Head of caudate nucleus (tissue), 42 donors: ENCODE results near the gene APOL5.
"Not testable (repeated sequence)": the region's sequence is repeated elsewhere in the genome, so short reads cannot be mapped to it uniquely, and the experiment has no call there.

Source experiments
- DNase-seq, 42 donors: peaks; one replicate each; pipeline versions ENCODE4 v3.0.0 to v3.0.0-alpha.2; 2020 to 2021; ENCODE audit warnings: mixed read lengths in 7 of 42
- intact Hi-C: fragments of 100-400 bp; cut with DNase I; formaldehyde crosslinking; loops from one replicate; pipeline ENCODE4 v1.15.0; 2022

Gene APOL5

DNA sequence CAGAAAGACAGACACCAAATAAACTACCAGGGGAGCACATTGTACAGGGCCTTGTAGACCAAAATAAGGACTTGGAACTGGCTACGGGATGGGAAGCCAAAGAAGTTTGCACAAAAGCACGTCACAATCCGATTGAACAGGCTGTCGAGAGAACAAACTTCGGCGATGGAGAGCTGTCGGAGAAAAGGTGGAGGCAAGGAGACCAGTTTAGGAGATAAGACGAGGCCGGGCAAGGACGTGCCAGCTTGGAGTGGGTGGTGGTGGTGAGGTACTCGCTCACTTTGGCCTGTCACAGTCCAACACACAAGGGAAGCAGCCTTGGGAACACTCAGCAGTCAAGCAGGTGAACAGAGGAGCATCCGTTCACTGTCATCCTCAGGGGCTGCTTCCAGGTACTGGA, 19.0 kb downstream of the APOL5 start:
- no peak for DNase-seq
- intact Hi-C loops, result no loop called here

DNA sequence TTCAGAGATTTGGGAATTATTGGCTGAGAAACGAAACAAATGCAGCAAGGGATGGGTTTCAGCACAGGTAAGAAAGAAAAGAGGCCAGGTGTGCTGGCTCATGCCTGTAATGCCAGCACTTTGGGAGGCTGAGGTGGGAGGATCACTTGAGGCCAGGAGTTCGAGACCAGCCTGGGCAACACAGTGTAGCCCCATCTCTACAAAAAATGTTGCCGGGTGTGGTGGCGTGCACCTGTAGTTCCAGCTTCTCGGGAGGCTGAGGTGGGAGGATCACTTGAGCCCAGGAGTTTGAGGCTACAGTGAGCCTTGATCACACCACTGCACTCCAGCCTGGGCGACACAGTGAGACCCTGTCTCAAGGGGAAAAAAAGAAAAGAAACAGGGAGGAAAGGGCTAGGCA, 20.2 kb downstream of the APOL5 start:
- intact Hi-C loops, DNase-seq: not testable (repeated sequence)

DNA sequence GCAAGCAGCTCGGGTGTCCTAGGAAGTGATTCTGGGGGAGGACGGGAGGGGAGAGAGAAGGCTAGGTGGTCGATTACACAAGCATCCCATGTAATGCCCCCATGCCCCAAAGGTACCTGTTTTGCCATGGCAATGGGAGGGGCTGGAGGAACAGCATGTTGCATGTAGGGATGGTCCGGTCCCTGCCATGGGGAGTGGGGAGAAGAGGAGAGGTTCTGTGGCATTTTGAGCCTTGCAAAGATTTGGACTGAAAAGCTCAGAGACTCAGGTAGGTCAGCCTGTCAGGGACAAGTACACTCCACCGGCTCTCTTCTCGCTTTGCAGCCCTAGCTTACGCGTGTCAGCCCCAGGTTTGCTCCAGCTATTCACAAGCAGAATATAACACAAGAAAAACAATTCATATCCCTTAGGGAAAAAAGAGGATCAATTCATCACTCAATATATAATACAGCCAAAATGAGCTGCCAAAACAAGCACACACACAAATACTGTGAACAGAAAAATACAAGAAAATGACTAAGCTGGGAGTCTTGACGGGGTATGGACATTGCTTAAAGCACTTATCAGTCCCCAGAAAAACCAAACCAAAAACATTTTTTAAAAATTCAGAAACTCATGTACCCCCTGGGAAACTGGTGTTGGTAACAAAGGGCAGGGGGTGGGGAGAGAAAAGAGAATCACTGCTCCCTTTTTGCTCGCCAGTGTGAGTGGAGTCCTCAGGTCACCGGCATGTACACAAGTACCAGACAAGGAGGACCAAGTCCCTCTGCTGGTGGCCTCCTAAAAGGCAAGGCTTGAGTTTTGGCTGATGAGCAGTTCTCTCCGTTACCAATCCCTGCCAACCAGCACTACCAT, 21.6 kb downstream of the APOL5 start:
- DNase-seq, result no peak
- intact Hi-C loops, result no loop called here

DNA sequence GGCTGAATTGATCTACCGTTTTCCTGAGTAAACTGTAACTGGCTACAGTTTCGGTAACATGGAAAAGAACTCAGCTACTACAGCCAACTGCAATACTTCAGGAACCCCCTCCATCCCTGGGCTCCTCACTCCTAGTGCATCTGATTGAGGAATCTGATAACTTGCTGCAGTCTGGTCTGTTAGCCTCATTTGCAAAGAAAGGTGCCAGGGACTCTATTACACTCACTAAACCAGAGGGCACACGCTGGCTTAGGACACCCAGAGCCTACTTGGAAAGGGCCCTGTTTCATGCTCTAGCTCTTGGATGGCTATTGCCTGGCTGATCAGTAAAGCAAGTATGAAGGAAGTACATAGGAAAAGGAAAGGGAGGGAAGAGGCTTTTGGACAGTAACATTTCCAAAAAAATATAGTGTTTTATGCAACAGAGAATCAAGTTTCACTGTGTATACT, 22.3 kb downstream of the APOL5 start:
- intact Hi-C loops, result no loop called here
- no peak for DNase-seq

DNA sequence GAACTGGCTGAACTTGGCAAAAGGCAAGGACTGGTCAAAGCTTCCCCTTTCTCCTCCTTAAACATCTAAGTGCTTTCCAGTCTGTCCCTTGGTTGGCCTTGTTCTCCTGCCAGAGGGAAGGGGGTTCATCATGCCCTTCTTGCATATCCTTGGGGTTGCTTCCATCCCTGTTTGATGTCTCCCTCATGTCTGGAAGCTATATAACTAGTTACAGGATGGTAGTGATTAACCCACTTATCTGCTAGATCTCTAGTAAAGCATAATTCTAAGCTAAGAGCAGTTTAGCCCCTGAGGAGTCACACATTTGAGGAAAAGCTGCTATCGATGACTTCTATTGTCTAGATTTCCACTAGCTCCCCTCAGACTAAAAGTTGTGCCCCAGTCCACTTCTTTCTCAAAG, 22.9 kb downstream of the APOL5 start:
- intact Hi-C loops, result no loop called here
- DNase-seq, result no peak

DNA sequence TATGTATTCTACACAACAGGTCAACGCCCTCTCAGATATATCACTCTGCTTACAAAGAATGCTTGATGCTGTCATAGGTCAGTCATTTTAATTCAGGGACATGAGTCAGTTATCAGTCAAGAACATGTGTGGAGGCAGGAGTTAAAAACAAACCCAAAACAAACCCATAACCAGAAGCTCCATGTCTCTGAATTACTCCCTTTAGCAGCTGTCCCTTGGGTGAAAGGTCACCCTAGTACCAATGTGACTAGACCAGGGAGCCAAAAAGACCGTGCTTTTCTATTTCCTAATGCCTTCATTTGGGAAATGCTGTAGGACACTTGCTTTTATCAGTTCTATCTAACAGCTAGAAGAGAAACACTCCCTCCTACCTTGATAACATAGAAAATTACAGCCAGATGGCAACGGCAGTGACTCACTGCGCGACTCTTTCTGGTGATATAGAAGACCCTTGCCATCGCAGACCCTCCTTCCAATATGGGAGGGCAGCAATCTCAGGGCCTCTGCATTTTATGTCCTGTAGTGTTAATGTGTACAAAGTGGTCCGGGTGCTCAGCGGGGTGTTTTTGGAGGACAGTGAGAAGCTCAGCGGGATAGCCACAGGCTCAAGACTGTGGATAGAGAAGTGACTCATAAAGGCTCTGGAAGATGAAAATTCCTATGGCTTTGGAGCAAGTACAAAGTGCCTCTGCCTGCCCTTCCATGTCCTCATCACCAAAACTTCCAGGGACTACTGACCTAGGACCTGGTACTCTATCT, 24.8 kb downstream of the APOL5 start:
- intact Hi-C loops, result no loop called here
- DNase-seq, result no peak

DNA sequence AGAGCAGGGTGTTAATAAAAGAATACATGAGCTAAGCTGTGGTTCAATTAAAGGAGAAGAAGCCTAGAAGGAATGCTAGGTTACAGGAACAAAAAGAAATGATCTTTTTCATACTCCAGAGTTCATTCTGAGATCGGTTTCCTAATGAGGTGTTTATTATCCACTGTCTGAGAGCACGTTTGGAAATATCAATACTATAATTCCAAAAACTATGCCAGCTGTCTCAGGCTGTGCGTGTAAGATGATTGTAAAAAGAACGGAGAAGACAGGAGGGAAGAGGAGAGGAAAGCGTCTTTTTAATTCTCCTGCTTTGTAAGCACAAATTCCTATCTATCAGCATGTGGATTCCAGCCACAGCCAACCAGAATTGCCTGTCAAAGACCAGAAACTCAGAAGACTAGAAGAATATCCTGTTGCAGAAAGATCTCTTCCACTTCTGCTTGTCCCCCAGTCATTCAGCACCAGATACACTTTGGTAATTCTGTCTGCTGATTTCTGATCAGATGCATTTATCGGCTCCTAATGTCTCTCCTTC, 25.7 kb downstream of the APOL5 start:
- intact Hi-C loops, result no loop called here
- DNase-seq, result no peak

DNA sequence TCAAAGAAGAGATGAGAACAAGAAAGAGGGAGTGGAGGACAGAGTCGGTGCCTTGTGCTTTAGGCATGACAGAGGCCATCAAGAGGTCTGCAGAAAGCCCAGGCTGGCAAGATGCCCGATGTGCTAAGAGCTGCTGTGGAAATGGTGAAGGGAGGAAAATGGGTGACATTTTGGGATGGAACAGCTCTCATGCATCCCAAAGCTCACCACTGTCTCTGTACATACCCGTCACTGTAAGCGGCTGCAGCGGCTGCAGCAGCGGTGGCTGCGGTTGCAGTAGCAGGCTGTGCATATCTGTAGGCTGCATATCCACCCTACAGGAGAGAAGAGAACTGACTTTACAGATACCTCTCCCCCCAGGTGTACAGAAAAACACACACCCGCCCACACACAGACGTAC, 28.6 kb downstream of the APOL5 start:
- DNase-seq, result no peak
- intact Hi-C loops, result no loop called here

DNA sequence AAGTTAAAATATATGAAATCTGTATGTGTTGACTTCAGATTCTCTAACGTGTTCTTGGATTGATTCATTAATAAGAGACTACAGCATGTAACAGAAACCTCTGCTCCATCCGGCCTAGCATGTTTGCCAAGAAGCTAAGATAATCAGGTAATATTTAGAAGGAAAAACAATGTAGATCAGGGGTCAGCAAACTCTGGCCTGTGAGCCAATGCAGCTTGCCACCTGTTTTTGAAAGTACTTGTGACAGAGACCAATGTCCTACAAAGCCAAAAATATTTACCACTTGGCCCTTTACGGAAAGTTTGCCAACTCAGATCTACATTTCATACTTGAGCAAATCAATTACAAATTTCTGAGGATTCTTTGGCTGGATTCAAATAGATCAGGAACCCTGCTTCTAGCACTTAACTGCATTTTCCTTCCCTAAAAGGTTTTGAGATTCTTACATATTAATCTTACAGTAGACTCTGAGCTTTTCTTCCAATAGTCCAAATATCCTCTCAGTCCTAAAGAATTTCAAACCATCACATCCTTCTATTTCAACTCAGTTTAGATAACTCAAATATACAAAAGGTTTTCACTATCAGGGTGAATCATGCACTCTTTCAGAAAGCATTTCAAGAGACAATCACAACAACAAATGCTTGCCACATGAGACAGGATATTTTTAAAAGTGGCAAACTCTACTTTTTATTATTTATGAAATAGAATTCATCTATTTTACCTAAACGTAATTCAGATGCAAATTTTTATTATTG, 29.5 kb downstream of the APOL5 start:
- intact Hi-C loops, result no loop called here
- DNase-seq, result no peak

DNA sequence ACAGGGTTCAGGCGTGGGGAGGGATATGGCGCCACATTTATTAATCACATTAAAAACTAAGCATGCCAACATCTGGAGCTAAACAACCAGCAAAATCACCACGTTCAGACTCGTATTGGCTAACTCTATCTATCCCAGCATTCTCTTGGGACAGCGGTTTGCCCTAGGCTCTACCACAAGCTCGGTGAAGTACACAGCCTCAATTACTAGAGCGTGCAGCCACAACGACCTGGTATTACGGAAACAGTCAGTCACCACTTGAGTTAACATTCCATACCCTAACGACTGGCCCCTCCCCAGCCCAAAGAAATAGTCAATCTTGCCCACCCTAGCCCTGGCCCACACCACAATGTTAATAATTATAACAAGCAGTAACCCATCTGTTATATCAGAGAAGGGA, 32.1 kb downstream of the APOL5 start:
- DNase-seq, result no peak
- intact Hi-C loops, result no loop called here

DNA sequence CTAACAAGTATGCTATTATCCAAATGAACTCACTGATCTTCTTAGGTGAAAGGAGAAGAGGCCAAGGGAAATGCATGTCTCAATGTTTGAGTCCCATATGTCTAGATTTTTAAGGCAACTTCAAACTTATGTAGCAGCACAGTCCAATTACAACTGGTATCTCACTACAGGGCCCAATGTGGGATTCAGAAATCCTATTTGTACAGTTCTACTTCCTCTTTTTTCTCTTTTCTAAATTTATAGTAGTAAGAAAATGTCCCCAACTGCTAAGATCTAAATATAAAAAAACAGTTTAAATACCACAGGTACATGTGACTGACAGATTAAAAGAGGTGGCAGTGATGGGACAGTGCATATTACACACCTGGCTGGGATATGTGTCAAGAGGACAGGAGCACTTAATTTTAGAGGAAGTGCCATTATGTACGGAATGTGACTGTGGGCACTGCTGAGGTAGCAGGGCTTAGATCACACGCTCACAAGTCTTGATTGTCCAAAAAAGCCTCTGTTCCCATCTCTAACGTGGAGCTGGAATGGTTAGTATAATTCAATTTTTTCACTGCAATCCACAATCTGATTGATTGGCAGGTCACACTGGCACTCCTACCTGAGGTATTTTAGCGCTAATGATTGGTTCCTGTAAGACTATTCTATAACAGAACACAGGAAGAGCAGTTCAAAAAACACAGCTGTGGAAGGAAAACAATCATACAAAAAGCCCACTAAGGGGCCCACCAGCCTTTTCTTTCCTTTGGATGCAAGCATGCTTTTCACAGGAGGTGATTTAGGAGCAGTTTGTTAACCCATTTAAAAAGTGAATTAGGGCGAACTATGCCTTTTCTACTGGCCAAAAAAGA, 34.6 kb downstream of the APOL5 start:
- DNase-seq, result no peak
- intact Hi-C loops, result no loop called here

DNA sequence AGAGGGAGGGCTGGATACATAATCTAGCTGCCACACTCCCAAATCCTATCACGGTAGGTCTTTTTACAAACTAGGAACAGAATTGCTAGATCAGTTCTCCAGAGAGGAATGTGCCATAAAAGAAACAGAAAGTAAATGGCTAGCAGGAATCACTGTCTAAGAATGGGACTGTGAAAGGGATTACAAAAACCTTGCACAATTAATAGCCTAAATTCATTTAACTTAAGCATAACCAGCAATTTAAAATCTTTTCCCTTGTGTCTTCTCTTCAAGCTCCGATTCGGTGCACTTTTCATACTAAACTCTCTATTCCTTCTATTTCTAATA, 35.2 kb downstream of the APOL5 start:
- DNase-seq, result no peak
- intact Hi-C loops, result no loop called here

DNA sequence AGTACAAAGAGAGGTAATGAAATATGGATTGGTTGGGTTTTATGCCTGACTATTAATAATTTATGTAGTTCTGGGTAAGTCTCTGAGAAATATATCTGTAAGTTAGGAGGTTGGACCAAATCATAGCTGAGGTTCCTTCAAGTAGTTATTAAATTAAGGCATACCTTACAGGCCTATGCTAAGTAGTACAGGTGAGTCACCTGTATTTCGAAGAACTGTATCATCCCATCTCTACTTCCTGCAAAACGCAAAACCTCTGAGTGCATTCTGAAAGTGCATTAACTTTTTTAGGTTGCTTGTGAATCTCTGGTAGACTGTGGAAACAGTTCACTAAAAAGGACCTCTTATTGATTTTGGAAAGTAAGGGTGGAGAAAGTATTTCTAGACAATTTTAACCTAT, 37.1 kb downstream of the APOL5 start:
- intact Hi-C loops, result no loop called here
- no peak for DNase-seq

DNA sequence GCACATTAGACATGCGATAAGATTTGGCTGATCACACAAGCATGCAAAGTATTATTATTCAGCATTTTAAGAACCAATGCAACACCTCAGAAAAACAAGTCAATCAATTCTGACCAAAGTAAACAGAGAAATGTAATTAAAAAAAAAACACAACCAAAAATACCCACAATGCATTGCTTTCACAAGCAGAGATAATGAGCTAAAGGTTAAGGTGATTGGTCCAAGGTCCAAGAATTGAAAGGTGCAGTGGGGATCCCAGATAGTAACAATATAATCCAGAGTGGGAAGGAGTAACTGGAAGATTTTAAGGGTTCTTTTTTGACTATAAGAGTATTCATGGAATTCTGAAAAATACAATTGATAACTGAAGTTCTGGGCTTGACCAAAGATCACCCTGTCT, 39.0 kb downstream of the APOL5 start:
- intact Hi-C loops, result no loop called here
- no peak for DNase-seq

DNA sequence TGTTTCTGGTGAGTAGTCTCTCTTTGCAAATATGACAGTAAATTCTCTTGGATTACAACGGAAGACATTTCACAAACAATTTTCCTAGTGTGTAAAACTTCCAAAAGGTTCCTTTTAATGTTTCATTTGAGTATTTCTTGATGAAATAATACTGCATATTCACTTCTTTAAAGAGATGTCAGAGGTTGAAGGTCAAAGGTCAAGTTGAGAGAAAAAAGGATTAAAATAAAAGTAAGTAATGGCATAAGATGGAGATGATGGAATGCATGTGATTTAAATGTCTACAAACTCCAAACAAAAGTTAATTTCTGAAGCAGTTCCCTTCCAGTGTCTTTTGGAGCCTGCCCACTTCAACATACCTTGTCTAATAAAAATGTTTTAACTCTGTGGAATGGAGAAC, 40.7 kb downstream of the APOL5 start:
- intact Hi-C loops, result no loop called here
- DNase-seq, result no peak

DNA sequence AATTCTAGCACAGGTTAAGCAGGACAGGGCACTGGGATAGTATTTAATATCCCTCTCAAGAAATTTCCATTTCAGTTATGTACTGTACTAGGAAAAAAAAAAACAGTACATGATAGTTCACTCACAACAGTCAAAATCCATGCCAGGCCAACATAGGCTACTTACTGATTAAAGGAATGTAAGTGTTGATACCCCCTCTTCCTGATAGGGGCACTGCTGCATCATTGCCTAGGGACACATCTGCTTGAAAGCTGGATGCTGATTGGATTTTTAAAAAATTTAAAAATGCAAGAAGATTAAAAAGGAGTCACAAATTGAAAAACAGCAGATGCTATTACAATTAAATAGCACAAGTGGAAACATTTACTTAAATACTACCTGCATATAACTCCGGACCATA, 43.4 kb downstream of the APOL5 start:
- DNase-seq, result peak in 1 of 42 donors; percentile 26
- intact Hi-C loops, result no loop called here

DNA sequence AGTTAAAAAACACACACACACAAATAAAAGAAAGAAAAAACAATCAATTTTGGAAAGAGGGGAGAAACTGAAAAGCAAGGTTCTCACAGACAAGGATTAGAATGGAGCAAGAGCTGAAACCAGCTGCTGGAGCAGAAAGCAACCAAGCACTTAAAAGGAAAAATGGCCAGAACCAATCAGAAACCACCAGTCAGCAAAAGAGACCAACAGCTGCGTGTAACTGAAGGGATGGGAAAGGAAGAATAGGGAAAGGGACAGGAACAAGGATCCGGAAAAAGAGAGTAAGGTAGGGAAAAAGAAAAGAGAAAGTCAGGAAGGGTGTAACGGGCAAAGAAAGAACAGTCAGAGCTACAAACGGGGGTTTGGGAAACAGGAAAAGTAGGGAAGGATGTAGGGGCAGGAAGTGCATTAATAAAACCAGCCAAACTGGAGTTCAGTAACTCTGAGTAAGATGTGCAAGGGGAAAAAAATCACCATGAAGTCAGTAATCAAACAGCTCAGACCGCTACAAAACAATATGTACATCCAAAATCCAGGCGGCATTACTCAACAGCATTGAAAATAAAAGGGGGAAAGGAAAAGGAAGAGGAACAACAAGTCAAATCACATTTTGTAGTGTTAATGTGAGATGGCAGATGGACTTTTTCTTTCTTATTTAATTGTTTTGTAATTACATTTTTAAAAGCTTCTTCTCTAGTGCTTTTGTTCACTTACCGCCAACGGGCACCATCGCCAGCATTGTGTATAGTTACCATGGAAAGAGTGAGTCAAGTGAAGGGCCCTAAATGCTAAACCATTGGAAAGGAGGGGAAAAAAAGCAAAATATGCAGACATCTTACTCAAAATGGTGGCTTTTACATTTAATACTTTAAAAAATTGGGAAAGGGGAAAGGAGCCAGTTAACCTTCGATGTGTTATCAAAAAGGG, 49.2 kb downstream of the APOL5 start:
- no peak for DNase-seq
- intact Hi-C loops, result no loop called here

DNA sequence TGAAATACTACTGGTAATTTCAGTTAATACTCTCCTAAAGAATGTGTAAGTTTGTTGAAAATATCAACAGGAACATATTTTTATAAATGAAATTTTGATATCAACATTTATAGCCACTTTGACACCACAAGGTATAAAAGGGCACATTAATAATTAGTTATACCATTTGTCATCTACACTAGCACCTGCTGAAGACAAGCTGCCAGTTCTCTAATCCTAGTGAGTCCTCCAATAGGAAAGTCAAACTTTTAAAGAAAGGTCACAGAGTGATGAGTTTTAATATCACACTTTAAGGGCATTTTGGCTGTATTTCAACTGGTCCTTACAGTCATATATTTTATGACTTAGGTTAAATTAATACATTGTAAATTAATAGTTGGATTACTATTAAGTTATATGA, 52.3 kb downstream of the APOL5 start:
- intact Hi-C loops, result no loop called here
- no peak for DNase-seq
